PFSK-1 (cell line): ENCODE measurements around the gene IFITM10.

Source experiments
- FOXP2 ChIP-seq: optimal IDR thresholded peaks from 2 replicates; pipeline ENCODE3; 2011; ENCODE audit warnings: borderline replicate concordance, control low read depth, inconsistent platforms; ENCODE audit not compliant: insufficient read depth; ENCODE audit errors: extremely low read length, extremely low read depth
- POLR2AphosphoS5 ChIP-seq: IDR thresholded peaks from 2 replicates; pipeline ENCODE4 v1.6.1; 2012; ENCODE audit warnings: low read depth, mild to moderate bottlenecking, control low read depth, low read length, moderate library complexity
- SIN3A ChIP-seq: IDR thresholded peaks from 2 replicates; pipeline ENCODE4 v1.6.1; 2012; ENCODE audit warnings: mild to moderate bottlenecking, low read length, moderate library complexity, borderline replicate concordance; ENCODE audit not compliant: insufficient read depth
- TAF1 ChIP-seq: IDR thresholded peaks from 2 replicates; pipeline ENCODE4 v1.6.1; 2012; ENCODE audit warnings: low read length, control low read depth, borderline replicate concordance; ENCODE audit not compliant: insufficient read depth
- TF ChIP-seq, protein P1 (sequence below), 2 experiments: IDR thresholded peaks; 2 replicates each; pipeline versions ENCODE4 v1.6.1 to v1.8.0; 2011 to 2012; ENCODE audit warnings: low read depth in 2 of 2, low read length in 2 of 2, control low read depth in 1 of 2, inconsistent platforms in 1 of 2, mild to moderate bottlenecking in 1 of 2, moderate library complexity in 1 of 2; ENCODE audit not compliant: insufficient read depth in 1 of 2

Gene IFITM10

GRCh38 chr11:1751999-1752906, 1.9 kb upstream of the IFITM10 start:
- no peak for TF ChIP-seq SIN3A
- no peak for TF ChIP-seq FOXP2
- no peak for TF ChIP-seq POLR2AphosphoS5
- TF ChIP-seq TAF1 = no peak
- TF ChIP-seq, protein P1, sequence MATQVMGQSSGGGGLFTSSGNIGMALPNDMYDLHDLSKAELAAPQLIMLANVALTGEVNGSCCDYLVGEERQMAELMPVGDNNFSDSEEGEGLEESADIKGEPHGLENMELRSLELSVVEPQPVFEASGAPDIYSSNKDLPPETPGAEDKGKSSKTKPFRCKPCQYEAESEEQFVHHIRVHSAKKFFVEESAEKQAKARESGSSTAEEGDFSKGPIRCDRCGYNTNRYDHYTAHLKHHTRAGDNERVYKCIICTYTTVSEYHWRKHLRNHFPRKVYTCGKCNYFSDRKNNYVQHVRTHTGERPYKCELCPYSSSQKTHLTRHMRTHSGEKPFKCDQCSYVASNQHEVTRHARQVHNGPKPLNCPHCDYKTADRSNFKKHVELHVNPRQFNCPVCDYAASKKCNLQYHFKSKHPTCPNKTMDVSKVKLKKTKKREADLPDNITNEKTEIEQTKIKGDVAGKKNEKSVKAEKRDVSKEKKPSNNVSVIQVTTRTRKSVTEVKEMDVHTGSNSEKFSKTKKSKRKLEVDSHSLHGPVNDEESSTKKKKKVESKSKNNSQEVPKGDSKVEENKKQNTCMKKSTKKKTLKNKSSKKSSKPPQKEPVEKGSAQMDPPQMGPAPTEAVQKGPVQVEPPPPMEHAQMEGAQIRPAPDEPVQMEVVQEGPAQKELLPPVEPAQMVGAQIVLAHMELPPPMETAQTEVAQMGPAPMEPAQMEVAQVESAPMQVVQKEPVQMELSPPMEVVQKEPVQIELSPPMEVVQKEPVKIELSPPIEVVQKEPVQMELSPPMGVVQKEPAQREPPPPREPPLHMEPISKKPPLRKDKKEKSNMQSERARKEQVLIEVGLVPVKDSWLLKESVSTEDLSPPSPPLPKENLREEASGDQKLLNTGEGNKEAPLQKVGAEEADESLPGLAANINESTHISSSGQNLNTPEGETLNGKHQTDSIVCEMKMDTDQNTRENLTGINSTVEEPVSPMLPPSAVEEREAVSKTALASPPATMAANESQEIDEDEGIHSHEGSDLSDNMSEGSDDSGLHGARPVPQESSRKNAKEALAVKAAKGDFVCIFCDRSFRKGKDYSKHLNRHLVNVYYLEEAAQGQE (IDR thresholded peaks at IDR 0.05; ENCODE audit: insufficient read depth in 1 of 2, low read depth in 2 of 2, low read length in 2 of 2) = no peak

- TF ChIP-seq SIN3A (no peak), TAF1 (no peak), FOXP2 (no peak), POLR2AphosphoS5 (no peak)
- TF ChIP-seq, protein P1 (IDR thresholded peaks at IDR 0.05; ENCODE audit: insufficient read depth in 1 of 2, low read depth in 2 of 2, low read length in 2 of 2) = no peak
Measured at GRCh38 chr11:1751531-1751921, 1.1 kb upstream of the IFITM10 start.

- TF ChIP-seq FOXP2 (no peak), TAF1 (no peak), POLR2AphosphoS5 (no peak), SIN3A (no peak)
- TF ChIP-seq, protein P1 (IDR thresholded peaks at IDR 0.05; ENCODE audit: insufficient read depth in 1 of 2, low read depth in 2 of 2, low read length in 2 of 2) = no peak
Measured at GRCh38 chr11:1750840-1751530, 590 bp upstream of the IFITM10 start.

DNA sequence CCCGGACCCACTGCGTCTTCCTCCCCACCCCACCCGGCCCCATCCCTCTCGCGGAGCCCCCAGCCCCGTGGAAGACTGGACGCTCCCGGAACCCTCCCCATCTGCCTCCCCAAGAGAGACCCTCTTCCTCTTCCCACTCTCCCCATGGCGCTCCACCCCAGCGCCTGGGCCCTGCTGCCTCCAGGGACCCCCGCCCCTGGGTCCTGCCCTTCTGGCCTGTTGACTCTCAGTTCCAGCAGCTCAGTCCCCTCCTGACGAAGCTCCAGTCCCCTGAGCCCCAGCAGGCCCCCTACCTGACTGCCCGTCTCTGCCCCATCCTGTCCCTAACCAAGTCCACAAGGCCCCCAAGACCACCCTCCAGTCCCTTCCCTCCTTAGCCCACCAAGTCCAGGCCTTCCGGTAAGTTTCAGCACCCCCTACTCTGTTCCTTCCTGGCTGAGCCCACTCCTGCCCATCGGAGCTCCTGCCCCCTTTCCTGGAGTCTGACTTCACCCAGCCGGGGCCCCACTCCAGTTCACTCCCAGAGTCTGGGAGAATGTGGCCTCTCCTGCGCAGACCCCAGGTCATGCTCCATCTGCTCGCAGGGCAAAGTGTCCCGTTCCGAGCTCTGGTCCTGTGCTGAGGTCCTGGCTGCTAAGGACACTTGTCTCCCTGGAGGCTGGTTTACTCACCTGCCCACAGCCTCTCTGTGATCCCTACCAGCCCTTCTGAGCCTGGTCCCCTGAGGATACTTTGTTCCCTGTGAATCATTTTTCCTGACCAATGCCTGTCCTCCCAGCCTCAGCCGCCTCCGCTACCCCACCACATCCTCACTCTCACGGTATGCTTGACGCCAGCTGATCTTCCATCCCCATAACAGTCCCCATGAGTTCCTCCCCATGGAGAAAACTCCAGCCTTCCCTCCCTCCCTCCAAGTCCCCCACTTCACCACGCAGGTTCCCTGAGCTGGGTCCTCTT, 722 bp downstream of the IFITM10 start:
- TF ChIP-seq TAF1 = no peak
- TF ChIP-seq SIN3A = no peak
- TF ChIP-seq POLR2AphosphoS5 = no peak
- TF ChIP-seq, protein P1 (IDR thresholded peaks at IDR 0.05; ENCODE audit: insufficient read depth in 1 of 2, low read depth in 2 of 2, low read length in 2 of 2) = no peak
- no peak for TF ChIP-seq FOXP2
